ENCODE measurements around the gene NDUFB8.

DNA sequence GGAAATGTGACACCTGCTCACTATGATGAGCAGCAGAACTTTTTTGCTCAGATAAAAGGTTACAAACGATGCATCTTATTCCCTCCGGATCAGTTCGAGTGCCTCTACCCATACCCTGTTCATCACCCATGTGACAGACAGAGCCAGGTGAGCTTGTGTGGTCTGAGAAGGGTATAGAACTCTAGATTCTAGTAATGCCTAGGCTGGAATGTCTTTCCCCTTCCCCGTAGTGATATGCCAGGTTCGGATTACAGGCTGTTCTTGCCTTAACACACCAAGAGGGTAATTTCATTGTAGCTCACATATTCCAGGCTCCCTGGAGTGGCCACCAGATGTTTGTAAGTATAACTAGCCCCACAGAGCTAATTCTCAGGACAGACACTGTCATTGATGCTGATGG is 15.3 kb upstream of the NDUFB8 start:
- TF ChIP-seq, protein P1, sequence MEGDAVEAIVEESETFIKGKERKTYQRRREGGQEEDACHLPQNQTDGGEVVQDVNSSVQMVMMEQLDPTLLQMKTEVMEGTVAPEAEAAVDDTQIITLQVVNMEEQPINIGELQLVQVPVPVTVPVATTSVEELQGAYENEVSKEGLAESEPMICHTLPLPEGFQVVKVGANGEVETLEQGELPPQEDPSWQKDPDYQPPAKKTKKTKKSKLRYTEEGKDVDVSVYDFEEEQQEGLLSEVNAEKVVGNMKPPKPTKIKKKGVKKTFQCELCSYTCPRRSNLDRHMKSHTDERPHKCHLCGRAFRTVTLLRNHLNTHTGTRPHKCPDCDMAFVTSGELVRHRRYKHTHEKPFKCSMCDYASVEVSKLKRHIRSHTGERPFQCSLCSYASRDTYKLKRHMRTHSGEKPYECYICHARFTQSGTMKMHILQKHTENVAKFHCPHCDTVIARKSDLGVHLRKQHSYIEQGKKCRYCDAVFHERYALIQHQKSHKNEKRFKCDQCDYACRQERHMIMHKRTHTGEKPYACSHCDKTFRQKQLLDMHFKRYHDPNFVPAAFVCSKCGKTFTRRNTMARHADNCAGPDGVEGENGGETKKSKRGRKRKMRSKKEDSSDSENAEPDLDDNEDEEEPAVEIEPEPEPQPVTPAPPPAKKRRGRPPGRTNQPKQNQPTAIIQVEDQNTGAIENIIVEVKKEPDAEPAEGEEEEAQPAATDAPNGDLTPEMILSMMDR (IDR thresholded peaks at IDR 0.05), result no peak
- TF ChIP-seq POLR2A (IDR thresholded peaks at IDR 0.05) (no peak), EP300 (IDR thresholded peaks at IDR 0.05) (no peak)
